ENCODE measurements around the gene TYR. TPM values are rescaled to one million over a fixed set of nuclear protein-coding genes. Genes with fewer than 3 reads are reported as not detected.
A peak's percentile ranks its signal among the peaks of the same experiment; 100 is the strongest.
"Not testable (repeated sequence)": the region's sequence is repeated elsewhere in the genome, so short reads cannot be mapped to it uniquely, and the experiment has no call there.

TYR gene
- total and polyA plus RNA-seq, 9 donors = not detected

DNA sequence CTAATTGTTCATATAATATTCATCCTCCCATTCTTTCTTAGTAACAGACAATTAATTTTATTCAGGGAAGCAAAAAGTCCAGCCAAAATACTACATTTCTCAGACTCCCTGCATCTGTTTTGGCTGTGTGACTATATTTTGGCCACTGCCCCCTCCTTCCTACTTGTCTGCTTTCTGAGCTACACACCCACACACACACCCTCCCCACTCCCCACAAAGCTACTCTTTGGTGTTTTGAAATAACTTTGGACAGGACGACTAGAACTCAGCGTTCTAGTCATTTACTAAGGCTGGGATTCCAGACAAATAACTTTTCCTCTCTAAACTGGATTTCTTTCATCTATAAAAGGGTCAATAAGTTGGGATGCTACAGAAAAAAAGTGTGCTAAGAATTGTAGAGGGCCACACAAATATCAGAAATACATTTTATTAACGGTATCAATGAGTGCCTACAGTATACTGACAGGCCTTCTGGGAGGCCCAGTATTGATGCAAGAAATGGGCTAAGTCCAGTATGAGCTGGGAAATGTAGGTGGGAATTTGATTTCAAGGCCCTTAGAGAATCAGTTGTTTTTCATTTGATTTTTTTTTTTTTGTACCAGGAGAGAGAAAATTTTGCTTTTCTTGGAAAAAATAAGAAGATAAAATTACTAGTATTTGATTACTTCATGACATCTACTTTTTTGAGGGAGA, 165.4 kb downstream of the TYR start:
- intact Hi-C loops (cut with DNase I); H3K4me3 ChIP-seq; H3K9me3 ChIP-seq; H3K4me1 ChIP-seq (ENCODE audit: insufficient read depth); H3K27me3 ChIP-seq; H3K36me3 ChIP-seq: not testable (repeated sequence)
- peak overlapping the region in 1 of 2 donors; percentile 30 for H3K27ac ChIP-seq
- WGBS, 3 donors = 4 to 7% (median 5%) methylated on average over 3 of the region's 3 CpGs
- DNase-seq = peak; percentile 54 to 81 (median 58)

Other genes starting within 250 kb of the TYR start
- under 1 TPM in 1 of 7 donors, not detected in 6; under 0.01 TPM for gene GRM5, start 111.9 kb upstream of the TYR start, total RNA-seq
- under 1 TPM in 1 of 2 donors, not detected in 1; 0.03 TPM for gene GRM5, start 111.9 kb upstream of the TYR start, polyA plus RNA-seq

Measured in ovary (tissue), 9 donors.